Astrocyte of the cerebellum (primary cell): ENCODE measurements around the gene SRSF9.
"Not testable (repeated sequence)": the region's sequence is repeated elsewhere in the genome, so short reads cannot be mapped to it uniquely, and the experiment has no call there.

Experiments
- DNase-seq: peaks from one replicate; pipeline ENCODE4 v3.0.0-alpha.2; 2011; ENCODE audit warnings: low read depth
- H3K4me3 ChIP-seq: 2 replicates; pipeline ENCODE4 v1.5.1; 2011; ENCODE audit warnings: mild to moderate bottlenecking, low read depth, low read length, moderate library complexity
- CTCF ChIP-seq: IDR thresholded peaks from 2 replicates; pipeline ENCODE4 v1.5.1; 2012; ENCODE audit warnings: low read length, low read depth, moderate library complexity, mild to moderate bottlenecking; ENCODE audit errors: missing control alignments
- in situ Hi-C: cut with HindIII; loops from 2 replicates; pipeline ENCODE4 v1.10.0; 2017; ENCODE audit warnings: low sequenced_read_pairs

Gene SRSF9

GRCh38 chr12:120455302-120455701 is 14.2 kb downstream of the SRSF9 start:
- DNase-seq: no peak
- in situ Hi-C loops: no loop called here
- no peak for TF ChIP-seq CTCF
- no peak overlapping the region for H3K4me3 ChIP-seq

- in situ Hi-C loops: no loop called here
- DNase-seq: no peak
- peak; percentile 71 for TF ChIP-seq CTCF
Measured at GRCh38 chr12:120453977-120454376, 15.6 kb downstream of the SRSF9 start.

GRCh38 chr12:120453060-120453750 is 16.3 kb downstream of the SRSF9 start:
- no peak for DNase-seq
- no peak overlapping the region for H3K4me3 ChIP-seq
- in situ Hi-C loops: no loop called here
- TF ChIP-seq CTCF: no peak

More at GRCh38 chr12:120453977-120454376, 15.6 kb downstream of the SRSF9 start:
- no peak overlapping the region for H3K4me3 ChIP-seq

GRCh38 chr12:120452524-120452923 is 17.0 kb downstream of the SRSF9 start:
- in situ Hi-C loops, DNase-seq, H3K4me3 ChIP-seq: not testable (repeated sequence)

GRCh38 chr12:120447992-120448391 is 21.6 kb downstream of the SRSF9 start:
- H3K4me3 ChIP-seq: no peak overlapping the region
- TF ChIP-seq CTCF: no peak
- in situ Hi-C loops: no loop called here
- DNase-seq: no peak

- in situ Hi-C loops: not testable (repeated sequence)
Measured at GRCh38 chr12:120446844-120447178, 22.7 kb downstream of the SRSF9 start.

GRCh38 chr12:120445911-120446843 is 23.4 kb downstream of the SRSF9 start, which contains the start of the genes GATC and TRIAP1:
GATC (plus strand) TSS chr12:120446444; CDS start chr12:120446481, 37 bp downstream.
TRIAP1 (minus strand) TSS chr12:120446384; CDS start chr12:120446372, 12 bp downstream.
- no peak for TF ChIP-seq CTCF

More at GRCh38 chr12:120446844-120447178, 22.7 kb downstream of the SRSF9 start:
- DNase-seq: not testable (repeated sequence)
- peak overlapping the region; percentile 97 for H3K4me3 ChIP-seq

More at GRCh38 chr12:120445911-120446843, 23.4 kb downstream of the SRSF9 start, which contains the start of the genes GATC and TRIAP1:
- H3K4me3 ChIP-seq: peak within 1 kb of the TSS; percentile 97
- in situ Hi-C loops: no loop called here
- DNase-seq: peak; percentile 28
